Endothelial cell of umbilical vein (primary cell): ENCODE results near the gene GSTO2. TPM values are rescaled to one million over a fixed set of nuclear protein-coding genes. Genes with fewer than 3 reads are reported as not detected.

Experiments
- BruUV-seq: library from RNA; stranded (reverse); fragments of 400-500 nt; replicated peaks from 2 replicates; lab custom pipeline; 2021; lab: Mats Ljungman, UMichigan
- CTCF ChIA-PET: fragments of 300-600, 350-600 bp; sonication (Branson Sonifier 250); formaldehyde crosslinking; loops from one replicate; lab custom pipeline; 2021; ENCODE audit warnings: antibody characterized with exemption, inconsistent platforms; lab: Charles Lee
- POLR2A ChIA-PET: fragments of 300-600, 350-600 bp; sonication (Branson Sonifier 250); formaldehyde crosslinking; loops from one replicate; lab custom pipeline; 2021; ENCODE audit warnings: antibody characterized with exemption, inconsistent platforms; lab: Charles Lee
- DNase-seq: peaks from one replicate; pipeline ENCODE4 v3.0.0-alpha.2; 2011; ENCODE audit warnings: low read depth, low spot score
- FAIRE-seq: peaks from 2 replicates; lab custom pipeline; 2011; peaks lifted over from hg19 to GRCh38; lab: Jason Lieb, UNC
- H2AFZ ChIP-seq: 2 replicates; pipeline ENCODE4 v1.6.0; 2012; ENCODE audit warnings: low read depth, low read length, control low read depth, inconsistent platforms
- H3K27ac ChIP-seq: 2 replicates; pipeline ENCODE4 v1.5.1; 2011; ENCODE audit warnings: low read depth, mild to moderate bottlenecking, control low read depth, low read length, moderate library complexity; ENCODE audit not compliant: insufficient read depth
- H3K27me3 ChIP-seq, 2 experiments: 2 replicates each; pipeline versions ENCODE4 v1.6.0 to v1.6.1; 2011; ENCODE audit warnings: low read length in 2 of 2, mixed read lengths in 1 of 2; ENCODE audit not compliant: control insufficient read depth in 2 of 2, insufficient read depth in 2 of 2
- H3K36me3 ChIP-seq, 2 experiments: 2 replicates in 1 of 2; 3 replicates in 1 of 2; pipeline ENCODE4 v1.5.1; 2011; ENCODE audit warnings: low read length in 2 of 2, mild to moderate bottlenecking in 1 of 2, moderate library complexity in 1 of 2; ENCODE audit not compliant: control insufficient read depth in 2 of 2, insufficient read depth in 2 of 2; ENCODE audit errors: extremely low read depth in 1 of 2
- H3K4me1 ChIP-seq: 3 replicates; pipeline ENCODE4 v1.5.1; 2011; ENCODE audit warnings: mild to moderate bottlenecking, low read length; ENCODE audit not compliant: control insufficient read depth, insufficient read depth; ENCODE audit errors: extremely low read depth
- H3K4me2 ChIP-seq: 2 replicates; pipeline ENCODE4 v1.6.1; 2011; ENCODE audit warnings: low read length, control low read depth, mixed read lengths; ENCODE audit not compliant: insufficient read depth
- H3K4me3 ChIP-seq, 3 experiments: fragments of 200-600 bp in 1 of 3; sonication (generic), shearing (Covaris generic) in 1 of 3; replicated peaks in 1 of 3; 2 replicates each; pipeline ENCODE4 v1.5.1; 2011 to 2016; ENCODE audit warnings: control low read depth in 3 of 3, low read length in 3 of 3, mild to moderate bottlenecking in 2 of 3, inconsistent platforms in 1 of 3, low read depth in 1 of 3, moderate library complexity in 1 of 3; ENCODE audit not compliant: insufficient read depth in 1 of 3
- H3K79me2 ChIP-seq: 2 replicates; pipeline ENCODE4 v1.6.0; 2012; ENCODE audit warnings: low read length, inconsistent platforms; ENCODE audit not compliant: control insufficient read depth, insufficient read depth
- H3K9ac ChIP-seq: replicated peaks from 2 replicates; pipeline ENCODE3; 2011; ENCODE audit warnings: low read length, control low read depth; ENCODE audit not compliant: insufficient read depth; ENCODE audit errors: extremely low read depth
- H3K9me1 ChIP-seq: replicated peaks from 3 replicates; pipeline ENCODE4 v1.6.0; 2011; ENCODE audit warnings: mild to moderate bottlenecking, low read length; ENCODE audit not compliant: control insufficient read depth, insufficient read depth; ENCODE audit errors: extremely low read depth
- H3K9me3 ChIP-seq: replicated peaks from 2 replicates; pipeline ENCODE4 v1.5.1; 2012; ENCODE audit warnings: low read length, inconsistent platforms; ENCODE audit not compliant: control insufficient read depth, insufficient read depth
- H4K20me1 ChIP-seq: replicated peaks from 2 replicates; pipeline ENCODE3; 2011; ENCODE audit warnings: mild to moderate bottlenecking, low read length; ENCODE audit not compliant: control insufficient read depth, insufficient read depth; ENCODE audit errors: extremely low read depth
- EZH2 ChIP-seq: IDR thresholded peaks from 2 replicates; pipeline ENCODE4 v1.6.1; 2012; ENCODE audit warnings: borderline replicate concordance, low read depth, mild to moderate bottlenecking, moderate library complexity, low read length, inconsistent platforms; ENCODE audit not compliant: severe bottlenecking
- FOS ChIP-seq: IDR thresholded peaks from 2 replicates; pipeline ENCODE4 v1.6.1; 2011; ENCODE audit warnings: mild to moderate bottlenecking, low read length, moderate library complexity, borderline replicate concordance; ENCODE audit not compliant: insufficient read depth
- GATA2 ChIP-seq: IDR thresholded peaks from 2 replicates; pipeline ENCODE4 v1.7.0; 2011; ENCODE audit warnings: low read depth, mild to moderate bottlenecking, moderate library complexity, mixed read lengths, low read length; ENCODE audit not compliant: insufficient read length, insufficient read depth
- JUN ChIP-seq: IDR thresholded peaks from 2 replicates; pipeline ENCODE4 v1.6.1; 2011; ENCODE audit warnings: borderline replicate concordance, low read depth; ENCODE audit not compliant: insufficient read length, insufficient read depth
- MYC ChIP-seq: IDR thresholded peaks from one replicate; pipeline ENCODE4 v1.6.1; 2011; ENCODE audit warnings: mild to moderate bottlenecking, low read depth, low read length
- POLR2A ChIP-seq: IDR thresholded peaks from 2 replicates; pipeline ENCODE4 v1.6.1; 2012; ENCODE audit warnings: low read depth, mild to moderate bottlenecking, control low read depth, low read length
- POLR2AphosphoS5 ChIP-seq: IDR thresholded peaks from 2 replicates; pipeline ENCODE4 v1.6.1; 2012; ENCODE audit warnings: low read depth, mild to moderate bottlenecking, control low read depth, low read length, moderate library complexity; ENCODE audit not compliant: insufficient read depth
- dilution Hi-C: fragments of 300-500 bp; cut with MboI; formaldehyde crosslinking; loops from one replicate; pipeline ENCODE4 v1.15.0; 2019; ENCODE audit warnings: low sequenced_read_pairs; ENCODE audit not compliant: extremely low pct_ligation_motif_present
- intact Hi-C: fragments of 100-400 bp; cut with micrococcal nuclease; formaldehyde crosslinking; loops from one replicate; pipeline ENCODE4 v1.10.0; 2022
- polyA plus RNA-seq, 4 experiments: library from polyadenylated mRNA; depleted of rRNA in 3 of 4; stranded (reverse) in 3 of 4; unstranded in 1 of 4; fragments of >200 nt; gene quantifications; 2 replicates each; pipeline versions ENCODE4 v1.2.1 to v1.2.3, GENCODE V29; 2011 to 2012; ENCODE audit warnings: missing spikeins in 1 of 4
- total RNA-seq: library from RNA; stranded (reverse); gene quantifications from 2 replicates; pipeline ENCODE4 v1.2.3, GENCODE V29; 2021
- TF ChIP-seq, protein P1 (sequence below), 2 donors: IDR thresholded peaks; 1 replicate in 1 of 2; 2 replicates in 1 of 2; pipeline ENCODE4 v1.5.1; 2011; ENCODE audit warnings: low read length in 2 of 2, mild to moderate bottlenecking in 2 of 2, moderate library complexity in 2 of 2, control low read depth in 1 of 2, inconsistent platforms in 1 of 2, low read depth in 1 of 2; ENCODE audit not compliant: insufficient read depth in 1 of 2; ENCODE audit errors: extremely low read depth in 1 of 2
- TF ChIP-seq, protein P2 (sequence below): IDR thresholded peaks from 2 replicates; pipeline ENCODE4 v1.6.1; 2011; ENCODE audit not compliant: insufficient read depth, insufficient read length

Gene GSTO2
- total and polyA plus RNA-seq, 2 donors (not counting 3 experiments of a cell fraction or from before 2014, with no cell fraction given), result 0.84 to 1.4 TPM

DNA sequence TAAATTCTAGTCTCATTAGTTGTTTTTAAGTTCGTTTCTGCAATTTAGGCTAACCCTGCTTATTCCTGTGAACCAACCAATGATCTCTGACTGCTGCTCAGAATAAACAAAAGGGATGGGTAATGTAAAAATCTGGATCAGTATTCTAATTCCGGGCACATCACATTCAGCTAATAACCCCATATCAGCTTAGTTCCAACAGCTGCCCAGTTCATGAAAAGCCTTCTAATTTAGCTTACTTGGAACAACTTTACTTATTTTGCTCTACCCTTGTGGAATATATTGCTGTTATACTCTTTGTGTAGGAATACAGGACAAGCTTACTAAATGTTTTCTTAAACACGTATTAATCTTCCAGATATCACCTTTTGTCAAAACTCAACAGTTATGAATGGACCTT lies 33.2 kb upstream of the GSTO2 start:
- CTCF ChIA-PET, result interaction anchor here (0.8 kb wide), 1 partner anchor 10 kb away, joined by 3 read pairs; no protein-coding TSS in a partner anchor
- dilution Hi-C loops, result no loop called here

More for the DNA sequence above, 33.2 kb upstream of the GSTO2 start:
- Histone ChIP-seq H3K4me1 (peaks cover 6% of the 10 kb centered on the region), H3K9ac (no peak overlapping the region), H3K4me3 (no peak overlapping the region), H2AFZ (no peak overlapping the region), H3K27ac (no peak overlapping the region), H3K9me1 (no peaks in the 10 kb centered on the region), H4K20me1 (no peaks in the 10 kb centered on the region), H3K27me3 (peaks cover 19 to 21% of the 10 kb centered on the region in 2 experiments), H3K36me3 (no peaks in the 10 kb centered on the region), H3K4me2 (no peak overlapping the region), H3K79me2 (no peaks in the 10 kb centered on the region), H3K9me3 (no peaks in the 10 kb centered on the region)
- POLR2A ChIA-PET, result no interaction called here
- FAIRE-seq (no peak), DNase-seq (no peak)
- no TSS peak for BruUV-seq
- intact Hi-C loops, result no loop called here
- TF ChIP-seq POLR2AphosphoS5 (no peak), JUN (no peak), POLR2A (no peak), MYC (no peak), GATA2 (no peak), EZH2 (no peak), FOS (no peak)
- TF ChIP-seq, protein P1, sequence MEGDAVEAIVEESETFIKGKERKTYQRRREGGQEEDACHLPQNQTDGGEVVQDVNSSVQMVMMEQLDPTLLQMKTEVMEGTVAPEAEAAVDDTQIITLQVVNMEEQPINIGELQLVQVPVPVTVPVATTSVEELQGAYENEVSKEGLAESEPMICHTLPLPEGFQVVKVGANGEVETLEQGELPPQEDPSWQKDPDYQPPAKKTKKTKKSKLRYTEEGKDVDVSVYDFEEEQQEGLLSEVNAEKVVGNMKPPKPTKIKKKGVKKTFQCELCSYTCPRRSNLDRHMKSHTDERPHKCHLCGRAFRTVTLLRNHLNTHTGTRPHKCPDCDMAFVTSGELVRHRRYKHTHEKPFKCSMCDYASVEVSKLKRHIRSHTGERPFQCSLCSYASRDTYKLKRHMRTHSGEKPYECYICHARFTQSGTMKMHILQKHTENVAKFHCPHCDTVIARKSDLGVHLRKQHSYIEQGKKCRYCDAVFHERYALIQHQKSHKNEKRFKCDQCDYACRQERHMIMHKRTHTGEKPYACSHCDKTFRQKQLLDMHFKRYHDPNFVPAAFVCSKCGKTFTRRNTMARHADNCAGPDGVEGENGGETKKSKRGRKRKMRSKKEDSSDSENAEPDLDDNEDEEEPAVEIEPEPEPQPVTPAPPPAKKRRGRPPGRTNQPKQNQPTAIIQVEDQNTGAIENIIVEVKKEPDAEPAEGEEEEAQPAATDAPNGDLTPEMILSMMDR (IDR thresholded peaks at IDR 0.05; ENCODE audit: extremely low read depth in 1 of 2, insufficient read depth in 1 of 2, low read depth in 1 of 2, low read length in 2 of 2), result no peak
- TF ChIP-seq, protein P2, sequence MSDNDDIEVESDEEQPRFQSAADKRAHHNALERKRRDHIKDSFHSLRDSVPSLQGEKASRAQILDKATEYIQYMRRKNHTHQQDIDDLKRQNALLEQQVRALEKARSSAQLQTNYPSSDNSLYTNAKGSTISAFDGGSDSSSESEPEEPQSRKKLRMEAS, result no peak
